ENCODE data around the gene ZNF774. TPM values are rescaled to one million over a fixed set of nuclear protein-coding genes. Genes with fewer than 3 reads are reported as not detected.

ZNF774 gene
- total and polyA plus RNA-seq, 4 donors = 1.6 to 4.9 (median 2.2) TPM

- Histone ChIP-seq H3K36me3 (ENCODE audit: control insufficient read depth in 4 of 4, insufficient read depth in 4 of 4, low read length in 4 of 4) (no peaks in the 10 kb centered on the region), H3K4me3 (no peak overlapping the region), H3K9ac (ENCODE audit: insufficient read depth in 1 of 2, low read length in 2 of 2) (no peak overlapping the region), H3K27ac (ENCODE audit: low read depth in 1 of 2, low read length in 1 of 2) (no peak overlapping the region), H3K27me3 (ENCODE audit: control insufficient read depth in 3 of 3, insufficient read depth in 3 of 3, low read length in 2 of 3) (no peaks in the 10 kb centered on the region), H3K9me3 (ENCODE audit: control insufficient read depth in 4 of 4, insufficient read depth in 3 of 4, low read length in 3 of 4) (peaks cover 0 to 11% (median 0%) of the 10 kb centered on the region in 4 donors), H3K4me1 (ENCODE audit: control insufficient read depth in 5 of 5, insufficient read depth in 5 of 5, low read length in 5 of 5) (peaks cover 0 to 2% (median 0%) of the 10 kb centered on the region in 5 donors)
- TF ChIP-seq CTCF (IDR thresholded peaks at IDR 0.05; ENCODE audit: control extremely low read depth, extremely low read depth) = no peak
- ATAC-seq (ENCODE audit: insufficient read depth, low FRiP score) (no peak), DNase-seq (no peak)
Measured at GRCh38 chr15:90382320-90382719, 30.2 kb downstream of the ZNF774 start.

- Histone ChIP-seq H3K27ac (ENCODE audit: low read depth in 1 of 2, low read length in 1 of 2) (no peak overlapping the region), H3K27me3 (ENCODE audit: control insufficient read depth in 3 of 3, insufficient read depth in 3 of 3, low read length in 2 of 3) (no peaks in the 10 kb centered on the region), H3K4me1 (ENCODE audit: control insufficient read depth in 5 of 5, insufficient read depth in 5 of 5, low read length in 5 of 5) (peaks cover 3 to 17% (median 10%) of the 10 kb centered on the region in 5 donors), H3K9me3 (ENCODE audit: control insufficient read depth in 4 of 4, insufficient read depth in 3 of 4, low read length in 3 of 4) (no peaks in the 10 kb centered on the region), H3K4me3 (no peak overlapping the region), H3K36me3 (ENCODE audit: control insufficient read depth in 4 of 4, insufficient read depth in 4 of 4, low read length in 4 of 4) (peaks cover 0 to 5% (median 2%) of the 10 kb centered on the region in 4 donors), H3K9ac (ENCODE audit: insufficient read depth in 1 of 2, low read length in 2 of 2) (no peak overlapping the region)
- DNase-seq = no peak
- 73 to 84% methylated on average over 2 of the region's 2 CpGs for WGBS, 2 donors
- ATAC-seq (ENCODE audit: insufficient read depth, low FRiP score) = no peak
- no peak for TF ChIP-seq CTCF (IDR thresholded peaks at IDR 0.05; ENCODE audit: control extremely low read depth, extremely low read depth)
Measured at GRCh38 chr15:90386221-90386620, 34.1 kb downstream of the ZNF774 start.

- peaks cover 0 to 9% (median 6%) of the 10 kb centered on the region in 4 donors for H3K36me3 ChIP-seq (ENCODE audit: control insufficient read depth in 4 of 4, insufficient read depth in 4 of 4, low read length in 4 of 4)
- peak within 1 kb of the TSS; percentile 77 to 82 for H3K9ac ChIP-seq (ENCODE audit: insufficient read depth in 1 of 2, low read length in 2 of 2)
- 6 to 11% methylated on average over 35 to 62 of the region's 62 CpGs for WGBS, 2 donors
- DNase-seq = peak; percentile 93 to 97 (median 96)
- no peak for TF ChIP-seq CTCF (IDR thresholded peaks at IDR 0.05; ENCODE audit: control extremely low read depth, extremely low read depth)
- peaks cover 3 to 17% (median 14%) of the 10 kb centered on the region in 5 donors for H3K4me1 ChIP-seq (ENCODE audit: control insufficient read depth in 5 of 5, insufficient read depth in 5 of 5, low read length in 5 of 5)
- peak within 1 kb of the TSS; percentile 84 for H3K4me3 ChIP-seq
- no peaks in the 10 kb centered on the region for H3K27me3 ChIP-seq (ENCODE audit: control insufficient read depth in 3 of 3, insufficient read depth in 3 of 3, low read length in 2 of 3)
- no peaks in the 10 kb centered on the region for H3K9me3 ChIP-seq (ENCODE audit: control insufficient read depth in 4 of 4, insufficient read depth in 3 of 4, low read length in 3 of 4)
- ATAC-seq (ENCODE audit: insufficient read depth, low FRiP score) = peak; percentile 99
- peak within 1 kb of the TSS; percentile 98 to 100 for H3K27ac ChIP-seq (ENCODE audit: low read depth in 1 of 2, low read length in 1 of 2)
Measured at GRCh38 chr15:90387534-90388461, 35.7 kb downstream of the ZNF774 start, which contains the start of gene IQGAP1. Gene IQGAP1 (plus strand): TSS chr15:90388242. CDS start chr15:90388342, 100 bp downstream.

Measured in lung (tissue), 12 donors.